RWPE2 (cell line): ENCODE results near the gene NUDT13.
A peak's percentile ranks its signal among the peaks of the same experiment; 100 is the strongest.

Experiments
- ATAC-seq: fragments of 200-7000 bp; cut with Tn5 transposase; 3 replicates; pipeline ENCODE4 v1.9.1; 2021; ENCODE audit warnings: low read depth
- DNase-seq: peaks from one replicate; pipeline ENCODE4 v3.0.0-alpha.2; 2020; ENCODE audit warnings: low spot score
- H3K27ac ChIP-seq: fragments of 450-650 bp; 2 replicates; pipeline ENCODE4 v1.5.1; 2017; ENCODE audit warnings: mild to moderate bottlenecking; ENCODE audit not compliant: poor library complexity, severe bottlenecking
- H3K27me3 ChIP-seq: fragments of 250-450 bp; sonication (Bioruptor Pico); 2 replicates; pipeline ENCODE4 v1.5.1; 2021; ENCODE audit warnings: mild to moderate bottlenecking, moderate library complexity; ENCODE audit not compliant: insufficient read depth, poor library complexity, severe bottlenecking
- H3K36me3 ChIP-seq: fragments of 250-450 bp; sonication (Bioruptor Pico); 2 replicates; pipeline ENCODE4 v1.5.1; 2020; ENCODE audit warnings: low read depth, mild to moderate bottlenecking, moderate library complexity
- H3K4me1 ChIP-seq: fragments of 250-450 bp; sonication (Bioruptor Pico); 2 replicates; pipeline ENCODE4 v1.5.1; 2021; ENCODE audit warnings: mild to moderate bottlenecking, moderate library complexity; ENCODE audit not compliant: insufficient read depth, poor library complexity, severe bottlenecking
- H3K4me3 ChIP-seq: fragments of 250-450 bp; sonication (Bioruptor Pico); 2 replicates; pipeline ENCODE4 v1.5.1; 2021; ENCODE audit warnings: mild to moderate bottlenecking, moderate library complexity; ENCODE audit not compliant: severe bottlenecking
- H3K9me3 ChIP-seq: fragments of 250-450 bp; sonication (Bioruptor Pico); 2 replicates; pipeline ENCODE4 v1.5.1; 2021; ENCODE audit warnings: mild to moderate bottlenecking, moderate library complexity; ENCODE audit not compliant: severe bottlenecking
- TF ChIP-seq, protein P1 (sequence below): fragments of 450-650 bp; IDR thresholded peaks from one replicate; pipeline ENCODE4 v1.5.1; 2017; ENCODE audit warnings: mild to moderate bottlenecking, moderate library complexity; ENCODE audit not compliant: poor library complexity, severe bottlenecking

Gene NUDT13

DNA sequence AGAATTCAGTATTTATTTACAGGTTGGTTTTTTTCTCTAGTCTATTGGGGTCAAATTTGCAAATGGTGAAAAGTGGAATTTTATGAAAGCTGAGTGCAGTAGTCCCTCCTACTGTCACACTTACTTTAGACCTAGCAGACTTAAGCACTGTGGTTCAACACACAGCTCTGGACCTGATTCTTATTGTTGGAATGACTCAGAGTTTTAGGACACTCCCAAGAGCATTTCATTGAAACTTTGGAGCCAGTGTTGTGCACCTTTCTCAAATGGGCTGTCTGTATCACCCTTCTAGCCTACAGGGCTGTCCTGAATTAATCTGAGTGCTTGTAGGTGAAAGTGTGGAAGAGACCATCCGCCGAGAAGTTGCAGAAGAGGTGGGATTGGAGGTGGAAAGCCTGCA lies 16.1 kb downstream of the NUDT13 start:
- TF ChIP-seq, protein P1, sequence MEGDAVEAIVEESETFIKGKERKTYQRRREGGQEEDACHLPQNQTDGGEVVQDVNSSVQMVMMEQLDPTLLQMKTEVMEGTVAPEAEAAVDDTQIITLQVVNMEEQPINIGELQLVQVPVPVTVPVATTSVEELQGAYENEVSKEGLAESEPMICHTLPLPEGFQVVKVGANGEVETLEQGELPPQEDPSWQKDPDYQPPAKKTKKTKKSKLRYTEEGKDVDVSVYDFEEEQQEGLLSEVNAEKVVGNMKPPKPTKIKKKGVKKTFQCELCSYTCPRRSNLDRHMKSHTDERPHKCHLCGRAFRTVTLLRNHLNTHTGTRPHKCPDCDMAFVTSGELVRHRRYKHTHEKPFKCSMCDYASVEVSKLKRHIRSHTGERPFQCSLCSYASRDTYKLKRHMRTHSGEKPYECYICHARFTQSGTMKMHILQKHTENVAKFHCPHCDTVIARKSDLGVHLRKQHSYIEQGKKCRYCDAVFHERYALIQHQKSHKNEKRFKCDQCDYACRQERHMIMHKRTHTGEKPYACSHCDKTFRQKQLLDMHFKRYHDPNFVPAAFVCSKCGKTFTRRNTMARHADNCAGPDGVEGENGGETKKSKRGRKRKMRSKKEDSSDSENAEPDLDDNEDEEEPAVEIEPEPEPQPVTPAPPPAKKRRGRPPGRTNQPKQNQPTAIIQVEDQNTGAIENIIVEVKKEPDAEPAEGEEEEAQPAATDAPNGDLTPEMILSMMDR = no peak
- Histone ChIP-seq H3K4me3 (no peak overlapping the region), H3K27ac (no peak overlapping the region), H3K36me3 (peaks cover 42% of the 10 kb centered on the region), H3K9me3 (no peaks in the 10 kb centered on the region), H3K4me1 (peaks cover 2% of the 10 kb centered on the region), H3K27me3 (no peaks in the 10 kb centered on the region)
- ATAC-seq (no peak), DNase-seq (no peak)

DNA sequence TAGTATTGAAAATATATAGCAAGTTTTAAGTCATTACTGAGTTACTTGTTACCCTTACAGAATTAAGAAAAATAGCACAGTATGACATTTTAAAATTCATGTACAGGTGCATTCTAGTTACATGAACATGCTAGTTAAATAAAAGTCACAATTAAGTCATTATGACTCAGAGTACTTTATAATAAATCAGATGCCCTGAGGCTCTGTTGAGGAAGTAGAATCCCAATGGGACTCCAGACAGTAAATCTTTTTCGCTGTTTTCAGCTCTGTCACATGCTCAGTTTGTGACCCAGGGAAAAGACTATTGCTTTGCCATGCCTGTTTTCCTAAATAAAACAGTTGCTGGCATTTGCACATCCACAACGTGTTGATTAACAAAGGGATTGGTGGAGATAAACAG lies 21.0 kb downstream of the NUDT13 start:
- Histone ChIP-seq H3K4me3 (no peak overlapping the region), H3K9me3 (peaks cover 4% of the 10 kb centered on the region), H3K36me3 (peaks cover 77% of the 10 kb centered on the region), H3K27ac (no peak overlapping the region), H3K4me1 (peaks cover 7% of the 10 kb centered on the region), H3K27me3 (no peaks in the 10 kb centered on the region)
- TF ChIP-seq, protein P1 = no peak
- DNase-seq (no peak), ATAC-seq (peak; percentile 61)

DNA sequence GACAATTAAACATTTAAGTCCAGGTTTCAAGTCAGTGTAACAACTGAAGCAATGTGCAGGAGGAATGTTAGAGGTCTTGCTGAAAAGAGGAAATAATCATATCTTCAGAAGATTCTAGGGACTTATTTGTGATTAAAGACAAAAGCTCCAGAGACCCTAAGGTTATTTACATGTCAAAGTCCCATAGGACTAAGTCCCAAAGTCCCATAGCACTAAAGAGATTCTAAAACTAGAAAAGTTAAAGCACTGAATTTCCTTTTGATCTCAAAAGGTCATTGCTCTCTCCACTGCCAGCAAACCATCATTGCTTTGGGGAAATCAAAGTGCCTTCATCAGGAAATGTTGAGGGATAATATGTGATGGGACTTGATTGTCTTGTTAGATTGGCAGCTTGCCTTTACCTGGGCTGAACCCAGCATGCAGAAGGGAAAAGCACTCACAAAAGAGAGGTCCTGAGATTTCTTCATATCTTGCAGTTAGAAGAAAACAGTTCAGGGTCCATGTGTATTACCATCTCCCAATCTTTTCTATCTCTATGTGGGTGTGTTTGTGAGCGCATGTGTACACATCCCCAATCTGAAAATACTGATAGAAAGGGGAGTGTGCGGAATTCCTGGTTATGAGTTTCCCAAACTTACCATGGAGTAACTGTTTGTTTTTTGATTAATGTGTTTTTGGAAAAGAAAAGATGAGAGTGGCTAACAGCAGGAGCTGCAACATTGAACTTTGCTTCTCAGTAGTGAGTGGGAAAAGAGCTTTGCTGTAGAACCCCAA lies 21.8 kb downstream of the NUDT13 start:
- no peak for DNase-seq
- peaks cover 7% of the 10 kb centered on the region for H3K4me1 ChIP-seq

DNA sequence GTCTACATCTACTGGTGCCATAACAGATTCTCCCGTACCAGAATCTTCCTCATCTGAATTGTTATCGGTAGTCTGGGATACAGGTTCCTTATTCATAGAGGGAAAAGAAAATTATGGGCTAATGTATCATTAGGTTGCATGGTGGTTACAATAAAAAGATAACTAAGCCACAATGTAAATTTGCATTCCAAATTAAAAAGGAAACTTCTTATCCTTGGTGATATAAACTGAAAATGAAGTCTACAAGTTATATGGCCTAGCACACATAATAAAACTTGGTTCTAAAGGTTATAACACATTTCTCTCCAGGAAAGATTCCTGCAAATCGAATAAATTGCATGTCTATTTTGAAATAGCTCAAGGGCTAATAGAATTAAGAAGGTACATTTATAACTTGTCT lies 24.5 kb downstream of the NUDT13 start:
- TF ChIP-seq, protein P1 = no peak
- ATAC-seq (no peak), DNase-seq (no peak)
- peaks cover 92% of the 10 kb centered on the region for H3K36me3 ChIP-seq
- H3K27ac ChIP-seq = no peak overlapping the region
- peaks cover 4% of the 10 kb centered on the region for H3K9me3 ChIP-seq
- H3K27me3 ChIP-seq = no peaks in the 10 kb centered on the region
- no peak overlapping the region for H3K4me3 ChIP-seq
- peaks cover 7% of the 10 kb centered on the region for H3K4me1 ChIP-seq

More for the DNA sequence above, 21.8 kb downstream of the NUDT13 start:
- Histone ChIP-seq H3K27me3 (no peaks in the 10 kb centered on the region), H3K27ac (no peak overlapping the region), H3K4me3 (no peak overlapping the region), H3K36me3 (peaks cover 85% of the 10 kb centered on the region), H3K9me3 (peaks cover 4% of the 10 kb centered on the region)
- TF ChIP-seq, protein P1 = no peak
- no peak for ATAC-seq

DNA sequence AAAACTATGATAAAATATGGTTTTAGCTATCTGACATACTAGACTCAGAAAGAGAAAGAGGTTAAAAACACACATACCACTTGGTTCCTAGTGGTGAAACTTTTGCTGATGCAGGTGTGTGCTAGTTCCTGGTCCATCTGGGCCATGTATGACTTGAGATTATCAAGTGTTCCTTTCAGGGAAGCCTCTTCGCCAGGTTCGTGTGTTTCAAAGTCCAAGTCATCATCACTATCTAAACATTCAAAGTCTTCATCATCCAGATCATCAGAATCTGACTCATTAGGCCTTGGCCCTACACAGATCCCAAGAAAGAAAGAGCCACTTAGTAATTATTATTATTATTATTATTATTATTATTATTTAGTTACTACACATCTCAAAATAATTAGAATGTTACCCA lies 26.4 kb downstream of the NUDT13 start:
- TF ChIP-seq, protein P1 = no peak
- Histone ChIP-seq H3K9me3 (peaks cover 4% of the 10 kb centered on the region), H3K4me3 (no peak overlapping the region), H3K27ac (no peak overlapping the region), H3K36me3 (peaks cover 93% of the 10 kb centered on the region), H3K27me3 (no peaks in the 10 kb centered on the region), H3K4me1 (peaks cover 2% of the 10 kb centered on the region)
- no peak for DNase-seq
- no peak for ATAC-seq
